CD8-positive, alpha-beta memory T cell (primary cell): ENCODE data around the gene GSTA4. TPM values are rescaled to one million over a fixed set of nuclear protein-coding genes. Genes with fewer than 3 reads are reported as not detected.
"Not testable (repeated sequence)": the region's sequence is repeated elsewhere in the genome, so short reads cannot be mapped to it uniquely, and the experiment has no call there.

Experiments
- CTCF ChIA-PET: fragments of 350-600 bp; sonication (Branson Sonifier 250); formaldehyde crosslinking; loops from one replicate; lab custom pipeline; 2021; ENCODE audit warnings: antibody characterized with exemption; lab: Charles Lee
- POLR2A ChIA-PET: fragments of 350-600 bp; sonication (Branson Sonifier 250); formaldehyde crosslinking; loops from one replicate; lab custom pipeline; 2021; ENCODE audit warnings: antibody characterized with exemption; lab: Charles Lee
- DNase-seq, 5 donors: peaks; one replicate each; pipeline versions ENCODE4 v3.0.0 to v3.0.0-alpha.2; 2020 to 2022; ENCODE audit warnings: mixed read lengths in 1 of 5
- H3K27ac ChIP-seq: one replicate; pipeline ENCODE4 v1.7.0; 2013; ENCODE audit warnings: low read depth, mild to moderate bottlenecking, low read length, moderate library complexity
- H3K27me3 ChIP-seq: 2 replicates; pipeline ENCODE4 v1.7.0; 2013; ENCODE audit warnings: low read length, mild to moderate bottlenecking; ENCODE audit not compliant: insufficient read depth, poor library complexity, severe bottlenecking
- H3K36me3 ChIP-seq: 2 replicates; pipeline ENCODE4 v1.7.0; 2013; ENCODE audit warnings: mild to moderate bottlenecking, low read length, moderate library complexity; ENCODE audit not compliant: insufficient read depth
- H3K4me1 ChIP-seq: 2 replicates; pipeline ENCODE4 v1.7.0; 2013; ENCODE audit warnings: mild to moderate bottlenecking, low read length, moderate library complexity; ENCODE audit not compliant: insufficient read depth
- H3K4me3 ChIP-seq: 2 replicates; pipeline ENCODE4 v1.7.0; 2013; ENCODE audit warnings: mild to moderate bottlenecking, low read length
- H3K9me3 ChIP-seq: 2 replicates; pipeline ENCODE4 v1.7.0; 2013; ENCODE audit warnings: mild to moderate bottlenecking, low read length
- H3K27ac Mint-ChIP-seq, 8 donors: one replicate each; pipeline ENCODE4 v1.8.0; 2020 to 2021; ENCODE audit warnings: mixed read lengths in 8 of 8, mild to moderate bottlenecking in 6 of 8, inconsistent platforms in 3 of 8, moderate library complexity in 3 of 8
- H3K27me3 Mint-ChIP-seq, 2 donors: one replicate each; pipeline ENCODE4 v1.8.0; 2020 to 2021; ENCODE audit warnings: mixed read lengths in 2 of 2, mild to moderate bottlenecking in 1 of 2, moderate library complexity in 1 of 2
- H3K36me3 Mint-ChIP-seq, 3 donors: one replicate each; pipeline ENCODE4 v1.8.0; 2020 to 2021; ENCODE audit warnings: mixed read lengths in 3 of 3, inconsistent platforms in 1 of 3, mild to moderate bottlenecking in 1 of 3
- H3K4me1 Mint-ChIP-seq, 3 donors: one replicate each; pipeline ENCODE4 v1.8.0; 2020 to 2021; ENCODE audit warnings: mixed read lengths in 3 of 3, inconsistent platforms in 1 of 3, mild to moderate bottlenecking in 1 of 3
- H3K4me3 Mint-ChIP-seq, 7 donors: one replicate each; pipeline ENCODE4 v1.8.0; 2020 to 2021; ENCODE audit warnings: mixed read lengths in 7 of 7, mild to moderate bottlenecking in 6 of 7, moderate library complexity in 4 of 7, inconsistent platforms in 2 of 7
- H3K9me3 Mint-ChIP-seq, 5 donors: one replicate each; pipeline ENCODE4 v1.8.0; 2020 to 2022; ENCODE audit warnings: mixed read lengths in 5 of 5, mild to moderate bottlenecking in 3 of 5, moderate library complexity in 2 of 5, inconsistent platforms in 1 of 5
- polyA plus RNA-seq: library from polyadenylated mRNA; unstranded; fragments of 300-500 nt; fragmentation: Illumina TruSeq; gene quantifications from one replicate; pipeline ENCODE4 v1.2.3, GENCODE V29; 2021
- total RNA-seq, 2 experiments: library from RNA; stranded (reverse); gene quantifications; one replicate each; pipeline ENCODE4 v1.2.3, GENCODE V29; 2021

Gene GSTA4
- total and polyA plus RNA-seq, 3 experiments from 2014 or later = 4.6 to 4.9 (median 4.9) TPM

- H3K4me1 Mint-ChIP-seq = no peaks in the 10 kb centered on the region
- H3K4me1 ChIP-seq = no peaks in the 10 kb centered on the region
- H3K9me3 Mint-ChIP-seq = no peaks in the 10 kb centered on the region
- no peak overlapping the region for H3K4me3 Mint-ChIP-seq
- H3K36me3 Mint-ChIP-seq = no peaks in the 10 kb centered on the region
- no peak for DNase-seq
- ChIA-PET CTCF (no interaction called here), POLR2A (no interaction called here)
- H3K27ac ChIP-seq = no peak overlapping the region
- no peak overlapping the region for H3K27ac Mint-ChIP-seq
- H3K4me3 ChIP-seq = no peak overlapping the region
- no peaks in the 10 kb centered on the region for H3K27me3 ChIP-seq
- H3K9me3 ChIP-seq = no peaks in the 10 kb centered on the region
- no peaks in the 10 kb centered on the region for H3K36me3 ChIP-seq
- H3K27me3 Mint-ChIP-seq = peaks cover 5 to 10% of the 10 kb centered on the region in 2 donors
Measured at GRCh38 chr6:52958546-52959255, 36.4 kb downstream of the GSTA4 start.

- ChIA-PET POLR2A (no interaction called here), CTCF (no interaction called here)
- H3K9me3 Mint-ChIP-seq = no peaks in the 10 kb centered on the region
- Histone ChIP-seq H3K36me3 (no peaks in the 10 kb centered on the region), H3K4me3 (no peak overlapping the region), H3K27ac (no peak overlapping the region), H3K9me3 (no peaks in the 10 kb centered on the region), H3K27me3 (no peaks in the 10 kb centered on the region), H3K4me1 (no peaks in the 10 kb centered on the region)
- H3K27ac Mint-ChIP-seq = peak overlapping the region in 1 of 8 donors; percentile 75
- H3K4me3 Mint-ChIP-seq = no peak overlapping the region
- no peaks in the 10 kb centered on the region for H3K36me3 Mint-ChIP-seq
- no peak for DNase-seq
- no peaks in the 10 kb centered on the region for H3K4me1 Mint-ChIP-seq
- H3K27me3 Mint-ChIP-seq = peaks cover 5 to 7% of the 10 kb centered on the region in 2 donors
Measured at GRCh38 chr6:52955871-52956270, 39.2 kb downstream of the GSTA4 start.

- DNase-seq = no peak
- ChIA-PET POLR2A (no interaction called here), CTCF (no interaction called here)
- no peaks in the 10 kb centered on the region for H3K27me3 ChIP-seq
- H3K4me3 ChIP-seq = no peak overlapping the region
- H3K36me3 ChIP-seq = no peaks in the 10 kb centered on the region
- Mint-ChIP-seq H3K4me3 (no peak overlapping the region), H3K27ac (no peak overlapping the region), H3K4me1 (no peaks in the 10 kb centered on the region), H3K36me3 (no peaks in the 10 kb centered on the region), H3K27me3 (peaks cover 0 to 5% of the 10 kb centered on the region in 2 donors), H3K9me3 (no peaks in the 10 kb centered on the region)
- no peaks in the 10 kb centered on the region for H3K4me1 ChIP-seq
- no peaks in the 10 kb centered on the region for H3K9me3 ChIP-seq
- H3K27ac ChIP-seq = no peak overlapping the region
Measured at GRCh38 chr6:52953911-52954839, 40.9 kb downstream of the GSTA4 start.

- no peaks in the 10 kb centered on the region for H3K36me3 ChIP-seq
- Mint-ChIP-seq H3K4me1 (peaks cover 4 to 7% (median 5%) of the 10 kb centered on the region in 3 donors), H3K36me3 (no peaks in the 10 kb centered on the region), H3K4me3 (no peak overlapping the region), H3K27ac (no peak overlapping the region), H3K27me3 (peaks cover 16 to 40% of the 10 kb centered on the region in 2 donors), H3K9me3 (no peaks in the 10 kb centered on the region)
- ChIA-PET CTCF (no interaction called here), POLR2A (no interaction called here)
- no peaks in the 10 kb centered on the region for H3K9me3 ChIP-seq
- H3K27ac ChIP-seq = no peak overlapping the region
- H3K4me1 ChIP-seq = no peaks in the 10 kb centered on the region
- no peak overlapping the region for H3K4me3 ChIP-seq
- no peak for DNase-seq
- H3K27me3 ChIP-seq = no peaks in the 10 kb centered on the region
Measured at GRCh38 chr6:52946306-52946705, 48.8 kb downstream of the GSTA4 start.

GRCh38 chr6:52942821-52943220 is 52.3 kb downstream of the GSTA4 start:
- DNase-seq, H3K4me3 ChIP-seq, H3K9me3 Mint-ChIP-seq, POLR2A ChIA-PET, H3K4me1 ChIP-seq, H3K4me1 Mint-ChIP-seq, H3K36me3 ChIP-seq, H3K27ac ChIP-seq, H3K27ac Mint-ChIP-seq, H3K4me3 Mint-ChIP-seq, H3K36me3 Mint-ChIP-seq, H3K27me3 ChIP-seq, CTCF ChIA-PET, H3K9me3 ChIP-seq: not testable (repeated sequence)
- peaks cover 20 to 45% of the 10 kb centered on the region in 2 donors for H3K27me3 Mint-ChIP-seq

- Mint-ChIP-seq H3K9me3 (no peaks in the 10 kb centered on the region), H3K4me3 (no peak overlapping the region), H3K27me3 (peaks cover 16 to 41% of the 10 kb centered on the region in 2 donors), H3K4me1 (peaks cover 4 to 7% (median 5%) of the 10 kb centered on the region in 3 donors), H3K36me3 (peaks cover 0 to 7% (median 0%) of the 10 kb centered on the region in 3 donors), H3K27ac (no peak overlapping the region)
- DNase-seq = no peak
- ChIA-PET CTCF (no interaction called here), POLR2A (no interaction called here)
- no peaks in the 10 kb centered on the region for H3K27me3 ChIP-seq
- no peak overlapping the region for H3K27ac ChIP-seq
- no peaks in the 10 kb centered on the region for H3K36me3 ChIP-seq
- H3K4me1 ChIP-seq = no peaks in the 10 kb centered on the region
- H3K4me3 ChIP-seq = no peak overlapping the region
- no peaks in the 10 kb centered on the region for H3K9me3 ChIP-seq
Measured at GRCh38 chr6:52942221-52942620, 52.9 kb downstream of the GSTA4 start.

- H3K4me3 Mint-ChIP-seq = no peak overlapping the region
- POLR2A ChIA-PET = no interaction called here
- CTCF ChIA-PET = no interaction called here
- no peak overlapping the region for H3K27ac Mint-ChIP-seq
- no peaks in the 10 kb centered on the region for H3K9me3 Mint-ChIP-seq
- no peak overlapping the region for H3K4me3 ChIP-seq
- H3K27me3 Mint-ChIP-seq = peaks cover 9 to 24% of the 10 kb centered on the region in 2 donors
- H3K9me3 ChIP-seq = no peaks in the 10 kb centered on the region
- no peaks in the 10 kb centered on the region for H3K4me1 Mint-ChIP-seq
- no peaks in the 10 kb centered on the region for H3K4me1 ChIP-seq
- H3K27ac ChIP-seq = no peak overlapping the region
- peaks cover 0 to 7% (median 0%) of the 10 kb centered on the region in 3 donors for H3K36me3 Mint-ChIP-seq
- H3K36me3 ChIP-seq = no peaks in the 10 kb centered on the region
- H3K27me3 ChIP-seq = no peaks in the 10 kb centered on the region
- DNase-seq = no peak
Measured at GRCh38 chr6:52937908-52938307, 57.2 kb downstream of the GSTA4 start.

GRCh38 chr6:52933778-52934177 is 61.3 kb downstream of the GSTA4 start:
- Histone ChIP-seq H3K4me1 (no peaks in the 10 kb centered on the region), H3K36me3 (no peaks in the 10 kb centered on the region), H3K9me3 (no peaks in the 10 kb centered on the region), H3K27ac (no peak overlapping the region), H3K4me3 (no peak overlapping the region), H3K27me3 (no peaks in the 10 kb centered on the region)
- Mint-ChIP-seq H3K27ac (no peak overlapping the region), H3K9me3 (no peaks in the 10 kb centered on the region), H3K36me3 (peaks cover 0 to 17% (median 0%) of the 10 kb centered on the region in 3 donors), H3K4me3 (no peak overlapping the region), H3K4me1 (no peaks in the 10 kb centered on the region), H3K27me3 (peaks cover 5 to 12% of the 10 kb centered on the region in 2 donors)
- no peak for DNase-seq
- POLR2A ChIA-PET = no interaction called here
- CTCF ChIA-PET = interaction anchor here (0.9 kb wide), 1 partner anchor 9 kb away, joined by 3 read pairs; no protein-coding TSS in a partner anchor
